ENCODE measurements around the gene SCP2.

SCP2 gene

DNA sequence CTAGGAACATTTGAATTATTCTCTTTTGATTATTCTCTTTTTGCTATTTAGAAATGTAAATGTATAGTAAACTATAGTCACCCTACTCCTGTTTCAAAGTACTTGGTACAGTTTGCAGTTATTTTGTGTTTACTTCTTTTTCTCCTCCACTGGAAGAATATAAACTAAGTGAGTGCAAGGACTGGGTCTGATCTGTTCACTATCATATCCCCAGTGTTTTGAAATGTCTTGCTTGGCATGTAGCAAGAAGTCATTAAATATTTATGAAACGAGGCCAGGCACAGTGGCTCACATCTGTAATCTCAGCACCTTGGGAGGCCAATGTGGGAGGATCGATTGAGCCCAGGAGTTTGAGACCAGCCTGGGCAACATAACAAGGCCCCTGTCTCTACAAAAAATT is 99.2 kb downstream of the SCP2 start:
- no peak for DNase-seq (ENCODE audit: low read depth in 1 of 2, low spot score in 1 of 2)

DNA sequence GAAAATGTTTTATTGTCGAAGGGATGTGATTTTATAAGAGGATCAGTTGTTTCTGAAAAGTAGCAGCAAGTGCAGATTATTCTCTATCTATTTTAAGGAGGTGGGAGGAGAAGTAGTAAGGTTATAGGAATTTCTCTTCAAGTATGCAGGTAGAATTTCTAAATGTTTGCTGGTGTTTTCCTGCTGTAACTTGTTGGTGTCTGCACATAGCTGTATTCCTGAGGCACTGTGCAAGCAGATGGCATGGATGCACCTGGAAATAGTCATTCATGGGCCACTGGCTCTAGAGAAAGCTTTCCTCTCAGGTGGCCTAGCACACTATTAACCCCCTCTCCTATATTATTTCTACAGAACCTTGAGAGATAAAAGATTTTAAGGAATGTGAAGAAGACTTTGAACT is 104.7 kb downstream of the SCP2 start:
- DNase-seq (ENCODE audit: low read depth in 1 of 2, low spot score in 1 of 2), result no peak

- DNase-seq (ENCODE audit: low read depth in 1 of 2, low spot score in 1 of 2), result no peak
These were observed 110.1 kb downstream of the SCP2 start for GRCh38 chr1:53037159-53037558.

DNA sequence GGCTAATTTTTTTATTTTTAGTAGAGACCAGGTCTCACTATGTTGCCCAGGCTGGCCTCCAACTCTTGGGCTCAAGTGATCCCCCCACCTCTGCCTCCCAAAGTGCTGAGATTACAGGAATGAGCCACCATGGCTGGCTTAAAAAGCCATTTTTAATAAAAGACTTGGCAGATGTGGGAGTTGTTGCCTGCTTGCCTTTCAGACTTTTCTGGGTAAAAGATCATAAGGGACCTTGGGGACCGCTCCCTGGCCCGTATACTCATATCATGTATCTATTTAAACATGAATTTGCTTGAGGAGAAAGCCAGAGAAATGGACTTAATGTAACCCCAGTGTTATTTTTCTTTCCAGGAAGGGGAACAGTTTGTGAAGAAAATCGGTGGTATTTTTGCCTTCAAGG is 111.5 kb downstream of the SCP2 start:
- no peak for DNase-seq (ENCODE audit: low read depth in 1 of 2, low spot score in 1 of 2)

- no peak for DNase-seq (ENCODE audit: low read depth in 1 of 2, low spot score in 1 of 2)
These were observed 116.2 kb downstream of the SCP2 start for GRCh38 chr1:53043271-53043670.

- no peak for DNase-seq (ENCODE audit: low read depth in 1 of 2, low spot score in 1 of 2)
These were observed 117.8 kb downstream of the SCP2 start for GRCh38 chr1:53044926-53045325.

GRCh38 chr1:53046930-53047329 is 119.9 kb downstream of the SCP2 start:
- DNase-seq (ENCODE audit: low read depth in 1 of 2, low spot score in 1 of 2), result no peak

DNA sequence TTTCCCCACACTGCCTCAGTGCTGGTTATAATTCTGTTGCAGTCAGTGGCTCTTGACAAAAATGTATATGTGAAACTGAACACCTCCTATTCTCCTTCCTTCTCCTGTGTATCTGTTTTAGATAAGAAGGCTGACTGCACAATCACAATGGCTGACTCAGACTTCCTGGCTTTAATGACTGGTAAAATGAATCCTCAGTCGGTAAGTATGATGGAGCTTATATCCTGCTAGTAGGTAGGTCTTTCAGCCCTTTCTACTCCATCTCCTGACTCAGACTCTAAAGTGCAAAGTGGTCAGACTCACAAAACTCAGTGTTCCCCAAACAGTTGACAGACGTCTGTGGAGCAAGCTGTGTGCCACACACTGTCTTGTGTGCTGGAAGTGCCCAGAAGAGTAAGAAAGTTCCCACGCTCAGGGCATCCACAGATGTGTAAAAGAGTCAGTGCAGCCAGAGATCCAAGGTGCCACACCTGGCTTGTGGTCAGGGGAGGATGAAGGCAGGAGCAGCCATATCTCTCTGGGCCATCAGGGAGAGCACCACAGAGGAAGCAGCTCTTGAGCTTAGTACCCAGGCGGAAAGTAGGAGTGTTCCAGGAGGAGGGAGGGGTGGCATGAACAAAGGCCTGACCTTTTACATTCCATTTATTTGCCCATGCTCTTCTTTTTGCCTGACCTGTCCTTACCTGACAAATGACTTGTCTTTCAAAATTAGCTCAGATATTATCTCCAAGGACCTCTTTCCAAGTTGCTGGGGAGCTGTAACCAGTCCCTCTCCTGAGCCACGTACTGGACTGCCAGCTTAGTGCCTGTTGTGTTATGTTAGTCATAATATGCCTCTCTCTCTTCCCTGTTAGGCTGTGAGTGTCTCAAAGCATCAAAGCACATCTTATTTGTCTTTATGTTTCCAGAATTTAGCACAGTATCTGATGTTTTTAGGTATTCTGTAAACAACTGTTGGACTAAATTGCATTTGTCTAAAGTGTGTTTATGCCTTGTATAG is 121.0 kb downstream of the SCP2 start:
- DNase-seq (ENCODE audit: low read depth in 1 of 2, low spot score in 1 of 2), result no peak

DNA sequence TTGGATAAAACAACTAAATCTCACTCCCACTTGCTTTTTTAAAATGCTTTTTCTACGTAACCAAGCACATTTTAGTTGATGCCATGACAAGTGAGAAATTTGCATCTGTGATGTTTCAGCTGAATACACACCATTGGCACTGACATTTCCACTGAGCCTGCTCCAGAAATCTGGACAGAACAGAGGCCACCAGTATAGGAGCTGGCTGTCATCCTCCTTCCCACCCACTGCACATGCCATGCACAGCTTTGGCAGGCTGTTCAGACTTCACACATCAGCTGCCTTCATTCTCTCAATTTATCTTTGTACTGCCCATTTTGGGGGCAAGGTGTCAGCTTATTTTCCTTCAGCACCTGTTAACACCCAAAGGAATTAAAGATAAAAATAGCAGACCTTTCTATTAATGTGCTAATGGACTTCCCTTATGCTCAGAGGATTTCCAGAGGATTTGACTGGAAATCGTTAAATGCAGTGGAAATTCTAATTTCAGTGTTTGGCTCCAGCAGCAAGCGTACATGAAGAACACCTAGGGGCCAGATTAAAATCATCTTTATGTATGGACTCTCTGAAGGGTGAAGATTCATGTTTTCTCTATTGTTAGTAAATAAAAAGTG is 122.0 kb downstream of the SCP2 start:
- DNase-seq (ENCODE audit: low read depth in 1 of 2, low spot score in 1 of 2), result no peak

GRCh38 chr1:53049574-53049967 is 122.5 kb downstream of the SCP2 start:
- DNase-seq (ENCODE audit: low read depth in 1 of 2, low spot score in 1 of 2), result no peak

- no peak for DNase-seq (ENCODE audit: low read depth in 1 of 2, low spot score in 1 of 2)
These were observed 123.2 kb downstream of the SCP2 start for GRCh38 chr1:53050310-53050709.

GRCh38 chr1:53051676-53052075 is 124.6 kb downstream of the SCP2 start:
- DNase-seq (ENCODE audit: low read depth in 1 of 2, low spot score in 1 of 2), result no peak

DNA sequence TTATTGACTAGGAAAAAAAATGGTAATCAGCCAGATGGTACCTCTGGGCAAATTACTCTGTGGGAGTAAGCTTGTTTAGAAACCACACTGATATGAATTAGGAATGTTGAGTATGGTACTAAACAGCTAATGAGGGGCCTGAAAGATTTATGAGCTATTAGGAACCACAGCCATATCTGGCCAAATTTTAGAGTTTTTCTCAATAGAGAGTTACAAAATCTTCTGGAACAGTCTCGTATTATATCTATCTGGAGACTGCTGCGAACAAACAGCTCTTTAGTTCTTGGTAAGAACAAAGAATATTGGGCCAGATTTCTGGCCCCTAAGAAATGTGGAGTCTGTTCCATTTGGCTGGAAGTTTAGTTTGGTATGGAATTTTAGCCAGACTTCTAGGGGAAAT is 130.1 kb downstream of the SCP2 start:
- no peak for DNase-seq (ENCODE audit: low read depth in 1 of 2, low spot score in 1 of 2)

- no peak for DNase-seq (ENCODE audit: low read depth in 1 of 2, low spot score in 1 of 2)
These were observed 133.5 kb downstream of the SCP2 start for GRCh38 chr1:53060579-53060978.

- no peak for DNase-seq (ENCODE audit: low read depth in 1 of 2, low spot score in 1 of 2)
These were observed 134.2 kb downstream of the SCP2 start for GRCh38 chr1:53061123-53061858.

DNA sequence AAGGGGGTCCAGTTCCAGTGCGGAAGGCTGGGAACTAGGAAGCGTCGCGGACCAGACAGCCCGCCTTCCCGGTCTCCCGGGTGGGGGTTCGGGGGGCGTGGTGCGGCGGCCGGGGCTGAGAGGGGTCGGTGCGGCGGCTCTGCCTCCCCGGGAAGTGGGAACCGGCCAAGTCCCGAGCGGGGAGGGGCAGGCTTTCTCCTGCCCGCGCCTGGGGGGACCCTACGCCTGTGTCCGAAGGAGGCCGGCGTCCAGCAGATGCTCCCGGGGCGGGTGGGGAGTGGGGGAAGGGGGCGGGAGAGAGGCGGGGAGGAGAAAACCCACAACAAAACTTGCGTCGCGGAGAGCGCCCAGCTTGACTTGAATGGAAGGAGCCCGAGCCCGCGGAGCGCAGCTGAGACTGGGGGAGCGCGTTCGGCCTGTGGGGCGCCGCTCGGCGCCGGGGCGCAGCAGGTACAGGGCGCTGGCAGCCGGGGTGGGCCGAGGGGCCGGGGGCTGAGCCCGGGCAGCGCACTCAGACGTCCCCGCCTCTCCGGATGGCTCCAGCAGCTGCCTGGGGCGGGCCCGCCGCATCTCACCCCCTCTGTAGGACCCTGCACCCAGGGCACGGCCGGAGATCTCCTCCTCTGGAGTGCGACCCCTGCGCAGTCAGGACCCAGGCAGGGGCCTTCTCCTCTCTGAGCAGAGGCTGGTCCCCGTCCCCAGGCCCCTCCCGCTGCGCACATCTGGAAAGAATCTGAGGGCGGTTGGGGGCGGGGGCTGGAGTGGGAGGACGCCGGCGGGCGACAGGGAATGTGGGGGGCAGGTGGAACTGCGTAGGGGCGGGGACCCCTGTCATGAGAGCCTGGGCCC is 135.0 kb downstream of the SCP2 start, which contains the start of gene PODN:
PODN (plus strand) TSS at position 355 of the 849 bp plus-strand sequence. CDS start 7,643 bp downstream, outside the sequence.
- no peak for DNase-seq (ENCODE audit: low read depth in 1 of 2, low spot score in 1 of 2)

DNA sequence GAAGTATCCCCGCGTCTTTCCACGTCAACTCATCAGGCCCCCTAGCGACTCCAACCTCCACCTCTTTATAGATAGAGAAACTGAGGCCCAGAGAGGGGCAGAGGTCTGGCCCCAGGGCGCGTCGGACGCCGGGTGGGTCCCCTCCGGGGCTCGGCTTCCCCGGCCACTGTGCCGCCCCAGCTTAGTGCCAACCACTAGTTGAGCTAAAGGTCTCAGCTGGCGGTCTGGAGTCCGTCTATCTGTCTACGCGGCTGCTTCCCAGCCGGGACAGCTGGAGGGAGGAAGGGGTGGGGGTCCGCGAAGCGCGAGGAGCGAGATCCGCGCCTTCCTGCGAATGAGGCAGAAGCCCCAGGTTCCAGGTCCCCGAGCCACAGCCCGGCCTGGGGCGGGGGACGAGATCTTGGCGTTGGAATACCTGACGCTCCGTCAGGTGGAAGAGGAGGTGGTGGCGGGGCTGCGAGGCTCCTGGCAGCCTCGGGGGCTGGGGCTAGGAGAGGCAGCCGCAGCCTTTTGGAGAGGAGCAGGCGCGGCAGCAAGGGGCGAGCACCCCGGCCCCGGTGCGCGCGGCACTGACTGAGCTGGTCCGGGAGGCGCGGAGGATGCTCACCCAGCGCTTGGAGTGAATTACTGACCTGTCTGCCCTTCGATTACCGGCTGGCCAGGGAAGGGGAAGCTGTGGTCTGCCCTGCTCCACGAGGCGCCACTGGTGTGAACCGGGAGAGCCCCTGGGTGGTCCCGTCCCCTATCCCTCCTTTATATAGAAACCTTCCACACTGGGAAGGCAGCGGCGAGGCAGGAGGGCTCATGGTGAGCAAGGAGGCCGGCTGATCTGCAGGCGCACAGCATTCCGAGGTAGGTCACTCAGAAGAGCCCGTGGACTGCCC is 135.9 kb downstream of the SCP2 start:
- DNase-seq (ENCODE audit: low read depth in 1 of 2, low spot score in 1 of 2), result no peak

DNA sequence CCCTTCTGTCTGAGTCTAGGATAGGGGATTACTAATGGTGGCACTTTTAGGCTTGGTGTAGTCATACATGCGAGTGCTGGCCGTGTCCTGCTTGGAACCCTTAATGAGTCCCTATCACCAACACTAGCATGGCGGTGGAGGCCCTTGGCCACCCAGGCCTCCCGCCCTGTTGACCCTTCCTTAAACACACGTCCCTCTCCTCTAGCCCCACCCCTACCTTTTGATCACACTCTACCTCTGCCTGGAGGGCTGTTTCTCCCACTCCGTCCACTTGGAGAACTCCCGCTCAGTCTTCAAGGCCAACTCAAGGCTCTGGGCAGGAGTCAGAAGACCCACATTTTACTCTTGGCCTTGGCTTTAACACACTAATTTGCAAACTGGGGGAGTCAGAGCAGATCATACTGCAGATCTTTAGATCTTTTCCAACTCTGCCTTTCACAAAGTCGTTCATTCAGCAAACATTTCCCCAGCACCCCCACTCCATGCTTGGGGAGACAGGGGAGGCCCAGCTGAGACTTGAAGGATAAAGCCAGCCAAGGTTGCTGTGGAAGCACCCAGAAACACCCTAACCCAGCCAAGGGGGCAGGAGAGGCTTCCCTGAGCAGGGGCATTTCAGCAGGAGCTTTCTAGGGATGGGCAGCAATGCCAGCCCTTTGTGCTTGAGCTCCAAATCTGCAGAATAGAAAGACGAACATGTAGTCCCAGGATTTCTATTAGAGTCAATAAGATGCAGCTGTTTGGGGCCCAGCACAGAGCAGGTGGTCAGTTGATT is 136.9 kb downstream of the SCP2 start:
- no peak for DNase-seq (ENCODE audit: low read depth in 1 of 2, low spot score in 1 of 2)

- DNase-seq (ENCODE audit: low read depth in 1 of 2, low spot score in 1 of 2), result no peak
These were observed 138.3 kb downstream of the SCP2 start for GRCh38 chr1:53065391-53065790.
